Measurements from ENCODE around the gene SPECC1L. TPM values are rescaled to one million over a fixed set of nuclear protein-coding genes. Genes with fewer than 3 reads are reported as not detected.

Gene SPECC1L
- total RNA-seq, 4 donors from 2014 or later: 18.2 to 114 (median 55.3) TPM

- H3K36me3 ChIP-seq: no peaks in the 10 kb centered on the region
Measured at GRCh38 chr22:24402460-24403192, 132.0 kb downstream of the SPECC1L start.

GRCh38 chr22:24403346-24403745, 132.7 kb downstream of the SPECC1L start:
- TF ChIP-seq POLR2A (IDR thresholded peaks at IDR 0.05): no peak
- H3K36me3 ChIP-seq: no peaks in the 10 kb centered on the region
- H3K27me3 ChIP-seq: no peaks in the 10 kb centered on the region
- DNase-seq: no peak
- intact Hi-C loops (cut with DNase I; ENCODE audit: low total_unique reads): no loop called here
- peak overlapping the region in 1 of 2 donors; percentile 63 for H3K27ac ChIP-seq
- H3K4me1 ChIP-seq: peaks cover 4 to 15% of the 10 kb centered on the region in 2 donors
- H3K4me3 ChIP-seq: no peak overlapping the region
- no peaks in the 10 kb centered on the region for H3K9me3 ChIP-seq

More at GRCh38 chr22:24402460-24403192, 132.0 kb downstream of the SPECC1L start:
- no peaks in the 10 kb centered on the region for H3K27me3 ChIP-seq
- H3K27ac ChIP-seq: peak overlapping the region; percentile 43 to 63
- TF ChIP-seq CTCF (IDR thresholded peaks at IDR 0.05) (no peak), POLR2A (IDR thresholded peaks at IDR 0.05) (no peak)
- peaks cover 4 to 15% of the 10 kb centered on the region in 2 donors for H3K4me1 ChIP-seq
- DNase-seq: peak; percentile 70 to 88
- H3K9me3 ChIP-seq: no peaks in the 10 kb centered on the region
- intact Hi-C loops (cut with DNase I; ENCODE audit: low total_unique reads): no loop called here
- H3K4me3 ChIP-seq: no peak overlapping the region

- Histone ChIP-seq H3K9me3 (no peaks in the 10 kb centered on the region), H3K4me3 (no peak overlapping the region), H3K27ac (no peak overlapping the region), H3K36me3 (no peaks in the 10 kb centered on the region), H3K27me3 (no peaks in the 10 kb centered on the region), H3K4me1 (peaks cover 4 to 15% of the 10 kb centered on the region in 2 donors)
- no peak for TF ChIP-seq POLR2A (IDR thresholded peaks at IDR 0.05)
- TF ChIP-seq CTCF (IDR thresholded peaks at IDR 0.05): no peak
- intact Hi-C loops (cut with DNase I; ENCODE audit: low total_unique reads): no loop called here
- no peak for DNase-seq
Measured at GRCh38 chr22:24404561-24405275, 134.1 kb downstream of the SPECC1L start.

- Histone ChIP-seq H3K9me3 (no peaks in the 10 kb centered on the region), H3K27ac (no peak overlapping the region), H3K4me3 (no peak overlapping the region), H3K4me1 (peaks cover 4 to 15% of the 10 kb centered on the region in 2 donors), H3K36me3 (no peaks in the 10 kb centered on the region), H3K27me3 (no peaks in the 10 kb centered on the region)
- TF ChIP-seq CTCF (IDR thresholded peaks at IDR 0.05): no peak
- TF ChIP-seq POLR2A (IDR thresholded peaks at IDR 0.05): no peak
- DNase-seq: no peak
- intact Hi-C loops (cut with DNase I; ENCODE audit: low total_unique reads): no loop called here
Measured at GRCh38 chr22:24405631-24406321, 135.1 kb downstream of the SPECC1L start.

- DNase-seq: no peak
- TF ChIP-seq POLR2A (IDR thresholded peaks at IDR 0.05) (no peak), CTCF (IDR thresholded peaks at IDR 0.05) (no peak)
- Histone ChIP-seq H3K4me1 (peaks cover 4 to 15% of the 10 kb centered on the region in 2 donors), H3K36me3 (no peaks in the 10 kb centered on the region), H3K4me3 (no peak overlapping the region), H3K27me3 (no peaks in the 10 kb centered on the region), H3K27ac (no peak overlapping the region), H3K9me3 (no peaks in the 10 kb centered on the region)
- intact Hi-C loops (cut with DNase I; ENCODE audit: low total_unique reads): no loop called here
Measured at GRCh38 chr22:24406322-24407277, 136.0 kb downstream of the SPECC1L start.

All from uterus (tissue), 4 donors.